K562 (cell line): ENCODE results near the gene CCNY. TPM values are rescaled to one million over a fixed set of nuclear protein-coding genes. Genes with fewer than 3 reads are reported as not detected.

Source experiments
- ATAC-seq: fragments of 200-7000 bp; cut with Tn5 transposase; 3 replicates; pipeline ENCODE4 v1.9.1; 2020; ENCODE audit warnings: moderate library complexity
- BruUV-seq: library from RNA; stranded (reverse); fragments of 400-500 nt; replicated peaks from 2 replicates; lab custom pipeline; 2021; lab: Mats Ljungman, UMichigan
- CTCF ChIA-PET: fragments of 300-600 bp; formaldehyde crosslinking; extraction: SDS; loops from one replicate; lab custom pipeline; 2021; ENCODE audit warnings: low intra/inter-chr PET ratio; lab: Yijun Ruan, JAX
- POLR2A ChIA-PET: fragments of 300-600, 350-650 bp; sonication (Branson Sonifier 250); formaldehyde crosslinking; extraction: SDS; loops from one replicate; lab custom pipeline; 2021; ENCODE audit warnings: antibody characterized with exemption, inconsistent platforms; lab: Yijun Ruan, JAX
- DNase-seq, 4 experiments: peaks; one replicate each; pipeline versions ENCODE4 v3.0.0 to v3.0.0-alpha.2; 2011 to 2018; ENCODE audit warnings: low spot score in 3 of 4, mixed read lengths in 3 of 4; ENCODE audit errors: extremely low read depth in 1 of 4
- FAIRE-seq: peaks from 2 replicates; lab custom pipeline; 2011; peaks lifted over from hg19 to GRCh38; lab: Jason Lieb, UNC
- H2AFZ ChIP-seq: 2 replicates; pipeline ENCODE4 v1.6.0; 2011; ENCODE audit warnings: low read depth, low read length, control low read depth, inconsistent platforms
- H3K27ac ChIP-seq: fragments of 200-600 bp; 3 replicates; pipeline ENCODE4 v1.8.0; 2011; ENCODE audit warnings: low read depth, mild to moderate bottlenecking, control low read depth, inconsistent platforms, low read length, moderate library complexity, mixed read lengths; ENCODE audit errors: extremely low read depth
- H3K27me3 ChIP-seq, 2 experiments: fragments of 300-600 bp in 1 of 2; 2 replicates in 1 of 2; 3 replicates in 1 of 2; pipeline versions ENCODE4 v1.6.0 to v1.8.0; 2011; ENCODE audit warnings: inconsistent platforms in 2 of 2, low read length in 2 of 2, mild to moderate bottlenecking in 1 of 2, mixed read lengths in 1 of 2, moderate library complexity in 1 of 2; ENCODE audit not compliant: control insufficient read depth in 2 of 2, insufficient read depth in 2 of 2
- H3K36me3 ChIP-seq: fragments of 300-600 bp; 3 replicates; pipeline ENCODE4 v1.8.0; 2011; ENCODE audit warnings: mild to moderate bottlenecking, low read length, inconsistent platforms; ENCODE audit not compliant: control insufficient read depth, insufficient read depth
- H3K4me1 ChIP-seq, 2 experiments: fragments of 200-600 bp in 1 of 2; replicated peaks in 1 of 2; 2 replicates in 1 of 2; 3 replicates in 1 of 2; pipeline versions ENCODE4 v1.5.1 to v1.8.0; 2011; ENCODE audit warnings: inconsistent platforms in 2 of 2, low read length in 2 of 2, mild to moderate bottlenecking in 1 of 2, mixed read lengths in 1 of 2, moderate library complexity in 1 of 2; ENCODE audit not compliant: control insufficient read depth in 2 of 2, insufficient read depth in 2 of 2
- H3K4me2 ChIP-seq: 2 replicates; pipeline ENCODE4 v1.6.1; 2011; ENCODE audit warnings: low read length, control low read depth, inconsistent platforms, mixed read lengths; ENCODE audit not compliant: insufficient read depth
- H3K4me3 ChIP-seq: fragments of 200-600 bp; sonication (generic), shearing (Covaris generic); 2 replicates; pipeline ENCODE4 v1.5.1; 2016; ENCODE audit warnings: control low read depth, inconsistent platforms
- H3K79me2 ChIP-seq: fragments of 200-600 bp; 3 replicates; pipeline ENCODE4 v1.8.0; 2011; ENCODE audit warnings: low read length, inconsistent platforms; ENCODE audit not compliant: control insufficient read depth, insufficient read depth
- H3K9ac ChIP-seq, 2 experiments: 2 replicates each; pipeline versions ENCODE4 v1.6.0 to v1.6.1; 2011; ENCODE audit warnings: low read depth in 2 of 2, low read length in 2 of 2, control low read depth in 1 of 2, inconsistent platforms in 1 of 2, mild to moderate bottlenecking in 1 of 2, mixed read lengths in 1 of 2; ENCODE audit not compliant: insufficient read depth in 1 of 2
- H3K9me1 ChIP-seq: one replicate; pipeline ENCODE4 v1.6.0; 2011; ENCODE audit warnings: inconsistent platforms, mild to moderate bottlenecking, low read length, moderate library complexity; ENCODE audit not compliant: control insufficient read depth, insufficient read depth
- H3K9me3 ChIP-seq: replicated peaks from 2 replicates; pipeline ENCODE4 v1.5.1; 2011; ENCODE audit warnings: low read depth, low read length, inconsistent platforms; ENCODE audit not compliant: control insufficient read depth, insufficient read depth
- H4K20me1 ChIP-seq: replicated peaks from 2 replicates; pipeline ENCODE4 v1.6.1; 2011; ENCODE audit warnings: low read length, inconsistent platforms, mixed read lengths; ENCODE audit not compliant: control insufficient read depth, insufficient read depth
- CBFA2T3 ChIP-seq: fragments of 450-650 bp; IDR thresholded peaks from 2 replicates; pipeline ENCODE4 v1.6.1; 2017
- FOXA1 ChIP-seq: fragments of 450-650 bp; IDR thresholded peaks from 2 replicates; pipeline ENCODE4 v1.6.1; 2016; ENCODE audit warnings: mild to moderate bottlenecking, borderline replicate concordance
- L3MBTL2 ChIP-seq: fragments of 450-650 bp; IDR thresholded peaks from 2 replicates; pipeline ENCODE4 v1.6.1; 2016; ENCODE audit warnings: mild to moderate bottlenecking, moderate library complexity
- NCOA1 ChIP-seq: fragments of 450-650 bp; IDR thresholded peaks from 2 replicates; pipeline ENCODE4 v1.6.1; 2016; ENCODE audit warnings: low read depth
- PHF21A ChIP-seq: fragments of 450-650 bp; IDR thresholded peaks from 2 replicates; pipeline ENCODE4 v1.6.1; 2017; ENCODE audit warnings: low read depth, borderline replicate concordance
- PRPF4 ChIP-seq: fragments of 200-400 bp; formaldehyde crosslinking; IDR thresholded peaks from one replicate; pipeline ENCODE4 v1.6.1; 2017; ENCODE audit warnings: low read length, low read depth, mild to moderate bottlenecking; ENCODE audit not compliant: insufficient read depth, poor library complexity, severe bottlenecking
- RBM15 ChIP-seq: fragments of 200-400 bp; formaldehyde crosslinking; IDR thresholded peaks from 2 replicates; pipeline ENCODE4 v1.6.1; 2018; ENCODE audit warnings: mild to moderate bottlenecking, low read length, moderate library complexity; ENCODE audit not compliant: insufficient read depth
- RCOR1 ChIP-seq, 2 experiments: IDR thresholded peaks; 2 replicates each; pipeline ENCODE4 v1.6.1; 2012; ENCODE audit warnings: low read depth in 2 of 2, low read length in 2 of 2, borderline replicate concordance in 1 of 2, improper control_type of control experiment in 1 of 2
- SP1 ChIP-seq: sonication (generic); formaldehyde crosslinking; IDR thresholded peaks from 2 replicates; pipeline ENCODE4 v1.8.1; 2022; ENCODE audit warnings: mild to moderate bottlenecking, missing genetic modification reagents
- XRCC4 ChIP-seq: IDR thresholded peaks from one replicate; pipeline ENCODE4 v1.6.1; 2011; ENCODE audit not compliant: insufficient read depth, insufficient read length; ENCODE audit errors: extremely low read depth
- YBX1 ChIP-seq: fragments of 450-650 bp; IDR thresholded peaks from 2 replicates; pipeline ENCODE4 v1.7.1; 2016; ENCODE audit warnings: mild to moderate bottlenecking
- ZNF408 ChIP-seq: fragments of 250-450 bp; sonication (Bioruptor Pico); IDR thresholded peaks from 2 replicates; pipeline ENCODE4 v1.4.0; 2020; ENCODE audit warnings: low read depth, mild to moderate bottlenecking, moderate library complexity
- WGBS: fragments of 100-300 bp; shearing (Covaris generic); methylation state at CpG from one replicate; pipeline ENCODE4 v1.1.6; 2016; ENCODE audit warnings: low coverage, mixed read lengths; ENCODE audit not compliant: insufficient coverage; ENCODE audit errors: missing lambda C conversion rate; 5-methylcytosine and 5-hydroxymethylcytosine counted together
- in situ Hi-C: fragments of 300-500 bp; cut with MboI; formaldehyde crosslinking; loops from 4 replicates; pipeline ENCODE4 v1.15.0; 2018; ENCODE audit warnings: inconsistent platforms, mixed read lengths
- intact Hi-C: fragments of 100-400 bp; cut with micrococcal nuclease; formaldehyde crosslinking; loops from 2 replicates; pipeline ENCODE4 v1.14.2; 2022
- polyA plus RNA-seq, 8 experiments: library from polyadenylated mRNA; depleted of rRNA in 4 of 8; stranded (reverse) in 5 of 8; unstranded in 3 of 8; fragments of >200 nt; fragmentation: Nextera tagmentation in 2 of 8; fragmentation: Illumina TruSeq in 1 of 8; extraction: Ambion mirVana in 2 of 8; extraction: Trizol in 1 of 8; gene quantifications; 2 replicates each; pipeline versions ENCODE4 v1.2.1 to v1.2.3, GENCODE V29; 2011 to 2014; ENCODE audit warnings: inconsistent platforms in 1 of 8, missing spikeins in 1 of 8
- total RNA-seq, 7 experiments: library from RNA; depleted of rRNA in 6 of 7; stranded (reverse); fragments of >200 nt in 6 of 7; fragmentation: Illumina TruSeq in 2 of 7; extraction: Trizol in 2 of 7; gene quantifications; 2 replicates each; pipeline versions ENCODE4 v1.2.1 to v1.2.3, GENCODE V29; 2011 to 2021; ENCODE audit warnings: low replicate concordance in 1 of 7
- TF ChIP-seq, protein P1 (sequence below): sonication (generic); formaldehyde crosslinking; IDR thresholded peaks from 2 replicates; pipeline ENCODE4 v1.8.1; 2023; ENCODE audit warnings: mild to moderate bottlenecking, missing genetic modification reagents
- TF ChIP-seq, protein P2 (sequence below): fragments of 450-650 bp; IDR thresholded peaks from 2 replicates; pipeline ENCODE4 v1.6.1; 2014; ENCODE audit warnings: low read depth, mild to moderate bottlenecking, moderate library complexity, borderline replicate concordance
- TF ChIP-seq, protein P3 (sequence below): fragments of 250-450 bp; sonication (Bioruptor Pico); IDR thresholded peaks from 2 replicates; pipeline ENCODE4 v1.5.0; 2020; ENCODE audit warnings: mild to moderate bottlenecking

CCNY gene
- total and polyA plus RNA-seq, 9 of the 15 experiments (the other 6 are each of a cell fraction or from before 2014, with no cell fraction given) = 8.4 to 109 (median 38.6) TPM

DNA sequence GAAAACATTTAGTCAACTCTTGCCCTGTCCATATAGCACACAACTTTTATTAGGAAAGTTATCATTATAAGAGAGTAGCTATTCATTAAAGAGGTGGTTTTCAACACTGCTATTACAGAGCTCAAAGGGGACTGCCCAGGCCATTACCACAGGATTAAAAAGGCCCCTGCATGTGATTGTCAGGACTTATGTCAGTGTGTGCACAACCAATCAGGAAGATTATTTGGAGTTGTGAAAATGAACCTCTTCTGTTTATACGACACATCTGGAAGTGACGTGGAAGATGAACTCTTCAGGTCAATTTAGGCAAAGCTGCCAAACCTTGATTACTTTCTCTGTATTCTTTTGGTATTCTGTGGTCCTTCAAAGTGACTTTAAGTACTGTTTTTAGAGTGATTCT lies 14.7 kb downstream of the CCNY start:
- intact Hi-C loops (no loop called here), in situ Hi-C loops (no loop called here)
- Histone ChIP-seq H4K20me1 (peaks cover 60% of the 10 kb centered on the region), H3K9me3 (no peaks in the 10 kb centered on the region), H3K36me3 (peaks cover 4% of the 10 kb centered on the region; the same call in 2 of the 3 replicates), H3K27me3 (no peaks in the 10 kb centered on the region), H3K9me1 (peaks cover 5% of the 10 kb centered on the region), H3K27ac (no peak overlapping the region), H3K9ac (no peak overlapping the region), H3K4me2 (no peak overlapping the region), H2AFZ (no peak overlapping the region), H3K79me2 (peaks cover 100% of the 10 kb centered on the region), H3K4me1 (peaks cover 12 to 55% of the 10 kb centered on the region in 2 experiments; a peak in 4 of 5 replicates), H3K4me3 (no peak overlapping the region)
- no TSS peak for BruUV-seq
- ChIA-PET CTCF (interaction anchor here (0.7 kb wide), 1 partner anchor 113 kb away, joined by 3 read pairs; no protein-coding TSS in a partner anchor), POLR2A (interaction anchor here (1.1 to 6.0 kb wide), 4 partner anchors 10 to 224 kb away, joined by 3 to 35 read pairs (median 13); partner anchors contain the start of gene CREM)
- WGBS = 54% methylated on average over 2 of the region's 2 CpGs
- DNase-seq (no peak), ATAC-seq (no peak), FAIRE-seq (no peak)
- TF ChIP-seq, protein P1, sequence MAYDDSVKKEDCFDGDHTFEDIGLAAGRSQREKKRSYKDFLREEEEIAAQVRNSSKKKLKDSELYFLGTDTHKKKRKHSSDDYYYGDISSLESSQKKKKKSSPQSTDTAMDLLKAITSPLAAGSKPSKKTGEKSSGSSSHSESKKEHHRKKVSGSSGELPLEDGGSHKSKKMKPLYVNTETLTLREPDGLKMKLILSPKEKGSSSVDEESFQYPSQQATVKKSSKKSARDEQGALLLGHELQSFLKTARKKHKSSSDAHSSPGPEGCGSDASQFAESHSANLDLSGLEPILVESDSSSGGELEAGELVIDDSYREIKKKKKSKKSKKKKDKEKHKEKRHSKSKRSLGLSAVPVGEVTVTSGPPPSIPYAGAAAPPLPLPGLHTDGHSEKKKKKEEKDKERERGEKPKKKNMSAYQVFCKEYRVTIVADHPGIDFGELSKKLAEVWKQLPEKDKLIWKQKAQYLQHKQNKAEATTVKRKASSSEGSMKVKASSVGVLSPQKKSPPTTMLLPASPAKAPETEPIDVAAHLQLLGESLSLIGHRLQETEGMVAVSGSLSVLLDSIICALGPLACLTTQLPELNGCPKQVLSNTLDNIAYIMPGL (CRISPR knock-in tag) = no peak
- no peak for TF ChIP-seq PHF21A
- no peak for TF ChIP-seq PRPF4
- no peak for TF ChIP-seq RCOR1 (IDR thresholded peaks at IDR 0.05; ENCODE audit: borderline replicate concordance in 1 of 2, low read depth in 2 of 2, low read length in 2 of 2)
- no peak for TF ChIP-seq NCOA1
- no peak for TF ChIP-seq CBFA2T3
- TF ChIP-seq YBX1 = no peak
- no peak for TF ChIP-seq RBM15
- no peak for TF ChIP-seq L3MBTL2
- no peak for TF ChIP-seq ZNF408 (CRISPR knock-in tag)
- TF ChIP-seq, protein P2, sequence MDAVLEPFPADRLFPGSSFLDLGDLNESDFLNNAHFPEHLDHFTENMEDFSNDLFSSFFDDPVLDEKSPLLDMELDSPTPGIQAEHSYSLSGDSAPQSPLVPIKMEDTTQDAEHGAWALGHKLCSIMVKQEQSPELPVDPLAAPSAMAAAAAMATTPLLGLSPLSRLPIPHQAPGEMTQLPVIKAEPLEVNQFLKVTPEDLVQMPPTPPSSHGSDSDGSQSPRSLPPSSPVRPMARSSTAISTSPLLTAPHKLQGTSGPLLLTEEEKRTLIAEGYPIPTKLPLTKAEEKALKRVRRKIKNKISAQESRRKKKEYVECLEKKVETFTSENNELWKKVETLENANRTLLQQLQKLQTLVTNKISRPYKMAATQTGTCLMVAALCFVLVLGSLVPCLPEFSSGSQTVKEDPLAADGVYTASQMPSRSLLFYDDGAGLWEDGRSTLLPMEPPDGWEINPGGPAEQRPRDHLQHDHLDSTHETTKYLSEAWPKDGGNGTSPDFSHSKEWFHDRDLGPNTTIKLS = no peak
- TF ChIP-seq XRCC4 = no peak
- TF ChIP-seq, protein P3, sequence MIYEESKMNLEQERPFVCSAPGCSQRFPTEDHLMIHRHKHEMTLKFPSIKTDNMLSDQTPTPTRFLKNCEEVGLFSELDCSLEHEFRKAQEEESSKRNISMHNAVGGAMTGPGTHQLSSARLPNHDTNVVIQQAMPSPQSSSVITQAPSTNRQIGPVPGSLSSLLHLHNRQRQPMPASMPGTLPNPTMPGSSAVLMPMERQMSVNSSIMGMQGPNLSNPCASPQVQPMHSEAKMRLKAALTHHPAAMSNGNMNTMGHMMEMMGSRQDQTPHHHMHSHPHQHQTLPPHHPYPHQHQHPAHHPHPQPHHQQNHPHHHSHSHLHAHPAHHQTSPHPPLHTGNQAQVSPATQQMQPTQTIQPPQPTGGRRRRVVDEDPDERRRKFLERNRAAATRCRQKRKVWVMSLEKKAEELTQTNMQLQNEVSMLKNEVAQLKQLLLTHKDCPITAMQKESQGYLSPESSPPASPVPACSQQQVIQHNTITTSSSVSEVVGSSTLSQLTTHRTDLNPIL = no peak
- TF ChIP-seq FOXA1 = no peak
- no peak for TF ChIP-seq SP1
